Measurements from ENCODE around the gene KCNK7. TPM values are rescaled to one million over a fixed set of nuclear protein-coding genes. Genes with fewer than 3 reads are reported as not detected.

The KCNK7 gene
- total RNA-seq, 1 donor from 2014 or later: 1.1 TPM

DNA sequence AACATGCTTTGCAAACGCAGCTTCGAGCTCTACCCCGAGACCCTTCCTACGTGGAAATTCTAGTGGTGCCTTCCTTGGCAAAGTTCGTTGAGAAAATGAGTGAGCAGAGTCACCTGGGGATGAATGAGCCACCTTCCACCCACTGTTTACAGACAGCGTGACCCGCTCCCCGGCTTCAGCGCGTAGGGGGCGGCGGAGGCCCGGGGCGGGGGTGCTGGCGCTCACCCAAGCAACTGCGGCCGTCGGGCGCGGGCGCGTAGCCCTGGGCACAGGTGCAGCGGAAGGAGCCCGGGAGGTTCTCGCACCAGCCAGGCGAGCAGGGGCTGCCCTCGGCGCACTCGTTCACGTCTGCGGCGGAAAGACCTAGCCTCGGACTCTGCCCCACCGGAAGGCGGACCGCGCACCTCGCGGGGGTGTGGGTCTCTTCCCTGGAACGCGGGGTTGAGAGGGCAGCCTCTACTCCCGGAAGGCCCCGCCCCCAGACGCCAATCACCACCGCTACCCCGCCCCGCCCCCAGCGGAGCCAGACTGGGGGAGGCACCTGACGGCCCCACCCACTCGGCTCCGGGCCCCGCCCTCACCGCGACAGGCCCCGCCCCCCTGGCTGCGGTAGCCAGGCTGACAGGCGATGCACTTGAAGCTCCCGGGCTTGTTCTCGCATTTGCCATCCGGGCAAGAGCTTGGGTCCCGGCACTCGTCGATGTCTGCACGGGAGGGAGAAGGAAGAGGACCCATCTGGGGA is 49.2 kb downstream of the KCNK7 start:
- TF ChIP-seq, protein P1, sequence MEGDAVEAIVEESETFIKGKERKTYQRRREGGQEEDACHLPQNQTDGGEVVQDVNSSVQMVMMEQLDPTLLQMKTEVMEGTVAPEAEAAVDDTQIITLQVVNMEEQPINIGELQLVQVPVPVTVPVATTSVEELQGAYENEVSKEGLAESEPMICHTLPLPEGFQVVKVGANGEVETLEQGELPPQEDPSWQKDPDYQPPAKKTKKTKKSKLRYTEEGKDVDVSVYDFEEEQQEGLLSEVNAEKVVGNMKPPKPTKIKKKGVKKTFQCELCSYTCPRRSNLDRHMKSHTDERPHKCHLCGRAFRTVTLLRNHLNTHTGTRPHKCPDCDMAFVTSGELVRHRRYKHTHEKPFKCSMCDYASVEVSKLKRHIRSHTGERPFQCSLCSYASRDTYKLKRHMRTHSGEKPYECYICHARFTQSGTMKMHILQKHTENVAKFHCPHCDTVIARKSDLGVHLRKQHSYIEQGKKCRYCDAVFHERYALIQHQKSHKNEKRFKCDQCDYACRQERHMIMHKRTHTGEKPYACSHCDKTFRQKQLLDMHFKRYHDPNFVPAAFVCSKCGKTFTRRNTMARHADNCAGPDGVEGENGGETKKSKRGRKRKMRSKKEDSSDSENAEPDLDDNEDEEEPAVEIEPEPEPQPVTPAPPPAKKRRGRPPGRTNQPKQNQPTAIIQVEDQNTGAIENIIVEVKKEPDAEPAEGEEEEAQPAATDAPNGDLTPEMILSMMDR (IDR thresholded peaks at IDR 0.05): no peak
- H3K4me1 Mint-ChIP-seq: peaks cover 54% of the 10 kb centered on the region

DNA sequence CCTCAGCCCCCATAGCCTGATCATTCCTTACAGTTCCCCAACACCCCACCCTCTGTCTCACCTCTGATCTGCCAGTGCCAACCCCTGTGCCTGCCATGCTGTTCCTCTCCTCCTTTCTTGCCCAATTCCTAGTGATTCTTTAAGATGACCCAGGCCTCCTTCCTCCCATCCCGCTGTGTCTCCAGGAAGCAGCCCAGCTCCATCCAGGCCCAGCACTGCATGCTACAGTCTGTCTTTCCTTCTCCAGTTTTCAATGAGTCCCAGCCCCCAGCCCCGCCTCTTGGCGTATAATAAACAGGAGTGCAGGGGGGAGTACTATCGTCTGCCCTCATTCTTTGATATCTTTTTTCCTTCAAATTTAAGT is 49.8 kb downstream of the KCNK7 start:
- ATAC-seq (ENCODE audit: low read depth): no peak
- DNase-seq: no peak
- ChIA-PET POLR2A (interaction anchor here (0.6 to 2.4 kb wide), 9 partner anchors 9 to 166 kb away, joined by 3 to 17 read pairs (median 9); partner anchors contain the start of genes EHBP1L1, MALAT1 and PCNX3), CTCF (interaction anchor here (3.1 kb wide), 1 partner anchor 43 kb away, joined by 13 read pairs; no protein-coding TSS in a partner anchor)
- Mint-ChIP-seq H3K36me3 (ENCODE audit: low read depth) (no peaks in the 10 kb centered on the region), H3K9me3 (no peaks in the 10 kb centered on the region), H3K4me3 (peak overlapping the region; percentile 85), H3K4me1 (peaks cover 55% of the 10 kb centered on the region), H3K27ac (peak overlapping the region; percentile 82), H3K27me3 (no peaks in the 10 kb centered on the region)
- intact Hi-C loops (cut with micrococcal nuclease): loop anchor here (1.0 kb wide), 2 partner anchors 12 to 24 kb away; partner anchors contain the start of genes LTBP3 and ZNRD2
- TF ChIP-seq, protein P1 (IDR thresholded peaks at IDR 0.05): no peak

More for the DNA sequence above, 49.2 kb downstream of the KCNK7 start:
- CTCF ChIA-PET: interaction anchor here (0.6 to 3.1 kb wide), 3 partner anchors 14 to 43 kb away, joined by 3 to 13 read pairs (median 3); no protein-coding TSS in a partner anchor
- H3K9me3 Mint-ChIP-seq: no peaks in the 10 kb centered on the region
- no peaks in the 10 kb centered on the region for H3K27me3 Mint-ChIP-seq
- peak; percentile 99 for DNase-seq
- peak overlapping the region; percentile 85 for H3K4me3 Mint-ChIP-seq
- POLR2A ChIA-PET: interaction anchor here (0.6 to 2.4 kb wide), 26 partner anchors 9 to 425 kb away, joined by 3 to 17 read pairs (median 4); partner anchors contain the start of genes EHBP1L1, FAU, MALAT1 and MRPL49
- intact Hi-C loops (cut with micrococcal nuclease): loop anchor here (1.0 kb wide), 2 partner anchors 12 to 24 kb away; partner anchors contain the start of genes LTBP3 and ZNRD2
- peak overlapping the region; percentile 89 for H3K27ac Mint-ChIP-seq
- H3K36me3 Mint-ChIP-seq (ENCODE audit: low read depth): no peaks in the 10 kb centered on the region
- ATAC-seq (ENCODE audit: low read depth): peak; percentile 89

Other genes starting within 250 kb of the KCNK7 start
- 1.4 and 1.6 TPM in 2 replicates for gene TIGD3, start 241.0 kb downstream of the KCNK7 start, total RNA-seq
- gene SLC25A45, start 213.2 kb downstream of the KCNK7 start, total RNA-seq: 11.4 and 12.3 TPM in 2 replicates
- 68.6 and 70.6 TPM in 2 replicates for gene FRMD8, start 209.2 kb downstream of the KCNK7 start, total RNA-seq
- gene NEAT1, start 173.0 kb downstream of the KCNK7 start, total RNA-seq: 578 and 699 TPM in 2 replicates
- gene MALAT1, start 96.8 kb downstream of the KCNK7 start, total RNA-seq: 12,540 and 18,961 TPM in 2 replicates
- 70.0 and 75.7 TPM in 2 replicates for gene SCYL1, start 70.7 kb downstream of the KCNK7 start, total RNA-seq
- gene LTBP3, start 37.4 kb downstream of the KCNK7 start, total RNA-seq: 25.0 and 25.3 TPM in 2 replicates
- gene ZNRD2, start 25.3 kb downstream of the KCNK7 start, total RNA-seq: 40.9 and 41.0 TPM in 2 replicates
- 19.1 and 21.6 TPM in 2 replicates for gene FAM89B, start 23.3 kb downstream of the KCNK7 start, total RNA-seq
- gene EHBP1L1, start 19.7 kb downstream of the KCNK7 start, total RNA-seq: 143 and 163 TPM in 2 replicates
- gene MAP3K11, start 18.4 kb upstream of the KCNK7 start, total RNA-seq: 72.1 and 89.6 TPM in 2 replicates
- gene PCNX3, start 20.0 kb upstream of the KCNK7 start, total RNA-seq: 45.3 and 51.4 TPM in 2 replicates
- gene SIPA1, start 42.3 kb upstream of the KCNK7 start, total RNA-seq: 236 and 252 TPM in 2 replicates
- 110 and 119 TPM in 2 replicates for gene RELA, start 67.1 kb upstream of the KCNK7 start, total RNA-seq
- gene KAT5, start 116.5 kb upstream of the KCNK7 start, total RNA-seq: 108 and 120 TPM in 2 replicates
- gene RNASEH2C, start 125.0 kb upstream of the KCNK7 start, total RNA-seq: 85.3 and 91.4 TPM in 2 replicates
- gene AP5B1, start 185.2 kb upstream of the KCNK7 start, total RNA-seq: 17.4 and 20.9 TPM in 2 replicates
- 0.09 and 0.29 TPM in 2 replicates for gene OVOL1, start 191.3 kb upstream of the KCNK7 start, total RNA-seq
- gene SNX32, start 238.2 kb upstream of the KCNK7 start, total RNA-seq: 0.37 and 1.0 TPM in 2 replicates

Data from activated B cell treated with CpG ODN at 0.5 μM for 24 hours (primary cell).